ENCODE results near the gene CCND1.

Gene CCND1

DNA sequence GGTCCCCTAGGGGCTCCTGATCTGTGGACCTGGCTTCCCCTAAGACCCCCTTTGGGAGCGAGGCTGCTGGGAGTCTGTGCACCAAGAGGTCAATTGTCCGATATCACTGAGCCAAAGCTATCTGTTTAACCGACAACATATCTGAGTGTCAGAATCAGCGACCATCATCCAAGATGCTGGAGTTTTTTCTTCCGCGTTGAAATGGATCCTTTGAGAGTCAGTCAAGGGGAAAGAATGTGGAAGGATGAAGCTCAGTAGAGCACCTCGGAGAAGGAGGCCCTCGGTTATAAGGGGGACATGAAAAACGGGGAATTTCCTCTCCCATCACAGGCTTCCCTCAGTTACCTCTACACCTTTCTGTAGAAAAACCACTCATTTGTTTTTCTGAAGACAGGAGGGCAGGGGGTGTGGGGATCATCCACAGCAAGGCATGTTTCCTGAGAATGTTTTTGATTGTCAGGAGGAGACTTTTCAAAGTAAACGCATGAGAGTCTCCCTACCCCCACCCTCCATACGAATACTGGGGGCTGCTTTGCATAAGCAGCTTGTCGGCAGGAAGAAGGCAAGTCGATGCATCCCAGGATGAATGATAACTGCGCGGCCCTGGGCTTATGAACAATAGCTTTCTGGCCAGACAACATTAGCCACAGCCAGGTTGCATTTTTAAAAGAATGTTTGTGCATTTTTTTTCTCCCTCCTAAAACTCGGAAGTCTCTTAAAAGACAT lies 37.7 kb upstream of the CCND1 start:
- Histone ChIP-seq H3K79me2 (ENCODE audit: control insufficient read depth, insufficient read depth, low read length, unreplicated experiment) (no peaks in the 10 kb centered on the region), H3K4me3 (ENCODE audit: low read depth, low read length) (no peak overlapping the region), H2AFZ (ENCODE audit: low read length, unreplicated experiment) (no peak overlapping the region), H3K27me3 (ENCODE audit: insufficient read depth, low read length) (peaks cover 13% of the 10 kb centered on the region; the same call in 1 of the 2 replicates), H3K4me1 (ENCODE audit: control insufficient read depth, insufficient read depth, low read length, unreplicated experiment) (no peaks in the 10 kb centered on the region), H3K36me3 (ENCODE audit: insufficient read depth, low read length) (no peaks in the 10 kb centered on the region), H3K27ac (ENCODE audit: low read depth, low read length) (no peak overlapping the region)

DNA sequence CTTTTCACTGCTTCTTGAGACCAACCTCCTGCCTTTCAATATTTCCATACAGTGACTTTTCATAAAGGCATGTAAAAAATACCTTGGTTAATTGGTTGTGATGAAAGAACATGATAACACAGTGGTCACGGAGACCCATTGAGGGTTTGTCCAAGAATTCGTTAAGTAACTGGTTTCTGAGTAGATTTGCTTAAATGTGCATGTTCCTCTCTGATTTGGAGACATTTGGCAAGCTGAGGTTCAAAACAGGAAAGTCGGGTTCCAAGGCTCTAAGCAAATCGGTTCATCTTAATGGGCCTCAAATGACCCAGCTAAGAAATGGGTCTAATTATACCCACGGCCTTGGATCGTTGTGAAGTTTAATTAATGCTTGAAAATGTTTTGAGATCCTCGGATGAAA lies 36.9 kb upstream of the CCND1 start:
- no peaks in the 10 kb centered on the region for H3K36me3 ChIP-seq (ENCODE audit: insufficient read depth, low read length)
- peaks cover 13% of the 10 kb centered on the region; the same call in 1 of the 2 replicates for H3K27me3 ChIP-seq (ENCODE audit: insufficient read depth, low read length)
- H3K4me3 ChIP-seq (ENCODE audit: low read depth, low read length) = no peak overlapping the region
- H3K79me2 ChIP-seq (ENCODE audit: control insufficient read depth, insufficient read depth, low read length, unreplicated experiment) = no peaks in the 10 kb centered on the region
- H3K4me1 ChIP-seq (ENCODE audit: control insufficient read depth, insufficient read depth, low read length, unreplicated experiment) = no peaks in the 10 kb centered on the region
- H3K27ac ChIP-seq (ENCODE audit: low read depth, low read length) = no peak overlapping the region
- H2AFZ ChIP-seq (ENCODE audit: low read length, unreplicated experiment) = no peak overlapping the region

DNA sequence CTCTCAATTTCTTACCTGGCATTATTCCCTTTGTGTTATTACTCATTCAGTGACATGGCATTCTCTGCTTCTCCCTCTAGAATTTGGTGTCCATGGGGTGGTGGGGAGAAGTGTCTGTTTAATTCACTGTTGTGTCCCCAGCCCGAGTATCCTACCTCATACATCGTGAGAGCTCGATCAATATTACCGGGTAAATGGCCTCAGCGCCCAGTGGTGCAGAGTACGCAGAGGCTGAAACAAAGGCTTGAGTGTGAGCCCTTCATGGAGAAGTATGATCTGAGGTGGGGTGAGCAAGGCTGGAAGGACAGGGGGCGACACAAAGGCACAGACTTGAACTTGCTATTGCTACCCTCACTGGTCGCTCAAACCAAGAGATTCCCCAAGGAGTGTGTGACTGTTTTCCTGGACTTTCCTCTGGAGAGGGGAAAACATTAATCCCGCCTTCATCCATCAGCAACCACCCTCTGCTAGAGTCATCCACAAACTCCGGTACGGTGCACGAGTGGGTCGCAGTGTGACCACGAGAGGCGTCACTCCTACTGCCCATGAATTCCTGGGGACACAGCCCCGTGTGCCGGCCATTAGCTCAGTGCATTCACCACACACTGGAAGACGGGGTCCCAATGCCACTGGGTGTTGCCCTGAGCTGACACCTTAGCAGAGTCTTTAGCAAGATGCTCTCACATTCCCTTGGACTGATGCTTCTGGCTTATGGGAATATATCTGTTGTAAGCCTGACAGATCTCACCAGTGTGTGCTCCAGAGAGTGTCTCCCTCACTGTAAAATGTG lies 35.0 kb upstream of the CCND1 start:
- no peak overlapping the region for H2AFZ ChIP-seq (ENCODE audit: low read length, unreplicated experiment)
- H3K27me3 ChIP-seq (ENCODE audit: insufficient read depth, low read length) = peaks cover 13% of the 10 kb centered on the region; the same call in 1 of the 2 replicates
- H3K27ac ChIP-seq (ENCODE audit: low read depth, low read length) = no peak overlapping the region
- no peaks in the 10 kb centered on the region for H3K4me1 ChIP-seq (ENCODE audit: control insufficient read depth, insufficient read depth, low read length, unreplicated experiment)
- H3K4me3 ChIP-seq (ENCODE audit: low read depth, low read length) = no peak overlapping the region
- H3K79me2 ChIP-seq (ENCODE audit: control insufficient read depth, insufficient read depth, low read length, unreplicated experiment) = no peaks in the 10 kb centered on the region
- no peaks in the 10 kb centered on the region for H3K36me3 ChIP-seq (ENCODE audit: insufficient read depth, low read length)

DNA sequence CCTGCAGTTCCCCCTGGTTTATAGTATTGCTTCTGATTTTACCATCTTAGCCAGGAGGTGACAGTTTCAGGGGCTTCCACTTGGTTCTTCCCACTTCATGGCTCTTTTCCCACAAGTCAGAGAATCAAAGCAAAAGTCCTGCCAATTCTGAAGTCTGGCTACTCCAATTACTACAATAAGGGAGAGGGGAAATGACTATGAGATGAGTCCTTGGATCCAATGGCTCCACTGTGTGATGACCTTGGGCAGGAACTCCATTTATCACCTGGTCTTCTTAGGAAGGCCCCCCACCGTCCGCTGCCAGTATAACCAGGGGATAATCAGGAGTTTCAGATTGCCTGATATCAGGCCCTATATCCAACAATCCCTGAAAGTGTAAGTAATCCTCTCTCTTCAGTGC lies 31.6 kb upstream of the CCND1 start:
- Histone ChIP-seq H3K4me1 (ENCODE audit: control insufficient read depth, insufficient read depth, low read length, unreplicated experiment) (peaks cover 5% of the 10 kb centered on the region), H3K4me3 (ENCODE audit: low read depth, low read length) (no peak overlapping the region), H2AFZ (ENCODE audit: low read length, unreplicated experiment) (no peak overlapping the region), H3K27me3 (ENCODE audit: insufficient read depth, low read length) (0 out of 2 replicates have a peak, but pooled peaks cover under 1% of the 10 kb centered on the region), H3K36me3 (ENCODE audit: insufficient read depth, low read length) (no peaks in the 10 kb centered on the region), H3K27ac (ENCODE audit: low read depth, low read length) (no peak overlapping the region), H3K79me2 (ENCODE audit: control insufficient read depth, insufficient read depth, low read length, unreplicated experiment) (no peaks in the 10 kb centered on the region)

DNA sequence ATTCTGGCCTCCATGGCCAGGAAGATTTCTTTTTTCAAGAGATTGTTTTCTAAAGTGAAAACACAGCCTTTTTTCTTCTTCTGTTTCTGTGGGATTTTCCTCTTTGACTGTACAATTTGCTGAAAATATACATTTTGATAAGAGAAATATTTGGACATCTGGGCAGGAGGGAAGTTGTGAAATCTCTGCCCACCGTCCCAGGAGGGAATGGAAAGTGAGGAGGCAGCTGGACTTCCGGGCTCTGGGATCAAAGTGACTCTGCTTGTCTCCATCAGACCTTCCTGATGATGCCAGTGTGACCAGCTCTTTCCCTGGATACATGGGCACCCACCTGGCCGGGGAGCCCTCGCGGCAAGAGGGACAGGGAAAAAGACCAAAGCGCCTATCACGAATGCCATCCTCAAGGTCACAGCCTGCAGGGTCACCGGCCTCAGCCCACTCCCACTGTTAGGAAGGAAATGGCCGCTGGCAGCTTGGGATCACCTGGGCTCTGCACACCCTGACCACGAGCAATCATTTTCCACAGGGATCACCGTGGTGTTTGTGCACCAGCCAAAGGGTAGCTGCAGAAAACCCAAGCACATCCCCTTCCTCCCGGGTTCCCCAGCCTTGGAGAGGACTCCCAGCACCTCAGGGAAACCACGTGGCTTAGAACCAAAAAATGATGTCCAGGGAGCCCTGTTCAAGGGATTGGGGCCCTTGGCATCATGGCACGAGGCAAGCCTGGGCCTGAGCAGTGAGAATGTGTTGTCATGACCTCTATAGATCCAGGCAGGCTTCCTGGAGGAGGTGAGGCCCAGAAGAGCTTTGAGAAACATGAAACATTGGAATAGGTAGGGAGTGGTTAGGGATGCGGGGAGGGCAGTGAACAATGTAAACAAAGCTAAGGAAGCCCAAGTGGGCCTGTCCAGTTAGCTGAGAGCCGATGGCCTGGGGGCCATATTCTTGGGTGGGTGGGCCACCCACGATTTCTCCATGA lies 29.1 kb upstream of the CCND1 start:
- H2AFZ ChIP-seq (ENCODE audit: low read length, unreplicated experiment) = peak overlapping the region; percentile 0
- H3K4me1 ChIP-seq (ENCODE audit: control insufficient read depth, insufficient read depth, low read length, unreplicated experiment) = peaks cover 5% of the 10 kb centered on the region
- H3K4me3 ChIP-seq (ENCODE audit: low read depth, low read length) = no peak overlapping the region
- H3K36me3 ChIP-seq (ENCODE audit: insufficient read depth, low read length) = no peaks in the 10 kb centered on the region
- no peaks in the 10 kb centered on the region for H3K27me3 ChIP-seq (ENCODE audit: insufficient read depth, low read length)
- H3K27ac ChIP-seq (ENCODE audit: low read depth, low read length) = no peak overlapping the region
- H3K79me2 ChIP-seq (ENCODE audit: control insufficient read depth, insufficient read depth, low read length, unreplicated experiment) = no peaks in the 10 kb centered on the region

DNA sequence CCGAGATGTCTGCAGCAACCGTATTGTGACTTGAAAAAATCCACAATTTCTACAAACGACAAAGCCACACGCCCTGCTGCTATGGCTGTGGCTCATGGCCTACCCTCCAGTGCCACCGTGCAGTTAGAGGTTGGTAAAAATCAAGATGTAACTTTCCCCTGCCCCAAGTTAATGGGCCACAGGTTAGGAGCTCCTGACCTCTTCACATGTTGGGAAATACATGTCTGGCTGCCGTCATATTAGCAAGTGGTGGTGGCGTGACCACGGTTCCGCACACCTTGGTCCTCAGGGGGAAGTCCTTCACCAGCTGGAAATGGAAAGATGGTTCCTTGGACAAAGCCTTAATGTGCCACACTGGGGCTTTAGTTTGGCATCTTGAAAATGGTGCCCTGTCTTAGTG lies 27.4 kb upstream of the CCND1 start:
- no peaks in the 10 kb centered on the region for H3K79me2 ChIP-seq (ENCODE audit: control insufficient read depth, insufficient read depth, low read length, unreplicated experiment)
- H3K4me3 ChIP-seq (ENCODE audit: low read depth, low read length) = no peak overlapping the region
- H3K27ac ChIP-seq (ENCODE audit: low read depth, low read length) = no peak overlapping the region
- no peaks in the 10 kb centered on the region for H3K27me3 ChIP-seq (ENCODE audit: insufficient read depth, low read length)
- no peak overlapping the region for H2AFZ ChIP-seq (ENCODE audit: low read length, unreplicated experiment)
- no peaks in the 10 kb centered on the region for H3K36me3 ChIP-seq (ENCODE audit: insufficient read depth, low read length)
- peaks cover 5% of the 10 kb centered on the region for H3K4me1 ChIP-seq (ENCODE audit: control insufficient read depth, insufficient read depth, low read length, unreplicated experiment)

DNA sequence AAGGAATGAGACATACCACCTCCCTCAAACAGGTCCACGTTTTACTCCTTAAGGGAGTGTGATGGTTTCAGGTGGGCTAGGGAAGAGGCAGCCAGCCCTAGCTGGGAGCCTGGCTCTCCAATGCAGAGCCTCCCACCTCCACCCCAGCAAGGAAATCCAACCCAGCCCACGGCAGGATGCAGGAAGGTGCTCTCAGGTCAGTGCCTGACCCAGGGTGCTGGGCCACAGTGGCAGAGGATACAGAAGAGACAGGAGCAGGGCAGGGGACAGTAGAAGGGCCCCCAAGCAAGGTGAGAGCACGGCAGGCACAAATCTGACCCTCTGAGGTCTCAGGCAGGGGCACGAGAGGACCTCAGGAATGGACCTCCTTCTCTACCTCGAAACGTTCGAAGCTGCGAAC lies 26.9 kb upstream of the CCND1 start:
- peaks cover 5% of the 10 kb centered on the region for H3K4me1 ChIP-seq (ENCODE audit: control insufficient read depth, insufficient read depth, low read length, unreplicated experiment)
- H3K27me3 ChIP-seq (ENCODE audit: insufficient read depth, low read length) = no peaks in the 10 kb centered on the region
- H3K27ac ChIP-seq (ENCODE audit: low read depth, low read length) = no peak overlapping the region
- H3K36me3 ChIP-seq (ENCODE audit: insufficient read depth, low read length) = no peaks in the 10 kb centered on the region
- no peak overlapping the region for H2AFZ ChIP-seq (ENCODE audit: low read length, unreplicated experiment)
- no peaks in the 10 kb centered on the region for H3K79me2 ChIP-seq (ENCODE audit: control insufficient read depth, insufficient read depth, low read length, unreplicated experiment)
- H3K4me3 ChIP-seq (ENCODE audit: low read depth, low read length) = no peak overlapping the region

DNA sequence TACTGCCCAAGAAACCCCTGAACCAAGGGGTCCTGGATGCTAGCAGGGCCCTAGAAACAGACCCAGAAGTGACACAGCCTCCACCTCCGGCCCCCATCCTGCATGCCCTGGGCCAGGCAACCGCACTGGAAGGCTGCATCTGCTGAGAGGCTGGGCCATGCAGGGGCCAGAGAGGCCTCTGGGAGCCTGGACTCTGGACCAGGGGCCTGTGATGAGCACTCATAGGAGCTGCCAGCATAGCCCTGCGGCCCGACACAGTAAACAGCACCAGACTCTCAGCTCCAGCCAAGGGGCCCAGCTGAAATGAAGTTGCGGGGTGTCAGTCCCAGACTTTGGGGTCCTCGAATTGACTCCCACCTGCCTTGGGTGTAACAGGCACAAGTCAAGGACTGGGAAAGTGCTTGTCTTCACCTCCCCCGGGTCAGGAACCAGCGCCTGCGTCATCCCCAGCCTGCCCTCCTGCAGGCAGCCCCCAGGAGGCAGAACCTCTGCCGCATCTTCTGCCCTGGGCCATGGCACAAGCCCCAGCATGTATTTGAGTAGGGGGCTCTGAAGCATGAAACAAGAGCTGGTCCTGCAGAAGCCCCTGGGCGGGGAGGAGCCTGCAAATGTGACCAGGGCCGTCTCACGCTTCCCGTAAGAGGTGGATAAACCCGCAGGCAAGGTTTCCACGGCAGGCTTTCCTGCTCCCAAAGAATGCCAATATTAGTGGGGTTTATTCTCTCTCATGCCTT lies 25.2 kb upstream of the CCND1 start:
- H3K4me1 ChIP-seq (ENCODE audit: control insufficient read depth, insufficient read depth, low read length, unreplicated experiment) = peaks cover 5% of the 10 kb centered on the region
- no peak overlapping the region for H3K27ac ChIP-seq (ENCODE audit: low read depth, low read length)
- no peaks in the 10 kb centered on the region for H3K27me3 ChIP-seq (ENCODE audit: insufficient read depth, low read length)
- no peaks in the 10 kb centered on the region for H3K79me2 ChIP-seq (ENCODE audit: control insufficient read depth, insufficient read depth, low read length, unreplicated experiment)
- H3K36me3 ChIP-seq (ENCODE audit: insufficient read depth, low read length) = no peaks in the 10 kb centered on the region
- H2AFZ ChIP-seq (ENCODE audit: low read length, unreplicated experiment) = no peak overlapping the region
- no peak overlapping the region for H3K4me3 ChIP-seq (ENCODE audit: low read depth, low read length)

DNA sequence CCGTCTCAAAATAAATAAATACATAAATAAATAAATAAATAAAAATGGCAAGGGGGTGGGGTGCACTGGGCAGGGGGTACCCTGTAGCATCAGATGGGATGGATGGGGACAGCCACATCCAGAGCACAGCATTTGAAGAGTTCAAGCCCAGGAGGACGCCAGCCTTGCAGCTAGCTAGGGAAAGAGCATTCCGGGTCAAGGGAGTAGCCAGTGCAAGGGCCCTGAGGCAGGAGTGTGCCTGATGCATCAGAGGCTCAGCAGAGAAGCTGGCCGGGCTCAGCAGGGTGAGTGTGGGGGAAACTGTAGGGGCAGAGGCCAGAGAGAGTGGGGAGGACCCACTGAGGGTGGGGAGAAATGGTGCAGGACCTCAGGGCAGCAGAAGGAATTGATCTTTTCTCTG lies 23.7 kb upstream of the CCND1 start:
- no peaks in the 10 kb centered on the region for H3K79me2 ChIP-seq (ENCODE audit: control insufficient read depth, insufficient read depth, low read length, unreplicated experiment)
- no peaks in the 10 kb centered on the region for H3K4me1 ChIP-seq (ENCODE audit: control insufficient read depth, insufficient read depth, low read length, unreplicated experiment)

DNA sequence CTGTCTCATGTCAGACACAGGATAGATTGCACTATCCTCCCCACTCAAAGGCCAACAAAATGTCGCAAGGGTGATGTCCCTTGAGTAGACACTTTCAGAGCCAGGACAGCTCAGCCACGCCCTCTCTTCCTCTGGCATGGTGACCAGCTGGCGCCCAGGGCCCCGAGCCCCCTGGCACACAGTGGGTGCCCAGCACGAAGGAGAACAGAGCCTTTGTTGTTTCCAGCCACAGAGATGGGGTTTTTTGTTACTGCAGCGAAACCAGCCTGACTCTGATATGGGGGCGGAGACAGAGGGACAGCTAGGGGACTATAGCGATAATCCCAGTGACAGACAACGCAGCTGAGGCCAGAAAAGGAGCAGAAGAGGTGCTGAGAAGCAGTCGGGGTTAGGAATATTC lies 23.3 kb upstream of the CCND1 start:
- H3K27ac ChIP-seq (ENCODE audit: low read depth, low read length) = no peak overlapping the region
- no peak overlapping the region for H3K4me3 ChIP-seq (ENCODE audit: low read depth, low read length)
- no peaks in the 10 kb centered on the region for H3K79me2 ChIP-seq (ENCODE audit: control insufficient read depth, insufficient read depth, low read length, unreplicated experiment)
- no peaks in the 10 kb centered on the region for H3K36me3 ChIP-seq (ENCODE audit: insufficient read depth, low read length)
- no peak overlapping the region for H2AFZ ChIP-seq (ENCODE audit: low read length, unreplicated experiment)
- H3K4me1 ChIP-seq (ENCODE audit: control insufficient read depth, insufficient read depth, low read length, unreplicated experiment) = no peaks in the 10 kb centered on the region
- H3K27me3 ChIP-seq (ENCODE audit: insufficient read depth, low read length) = no peaks in the 10 kb centered on the region

More for the DNA sequence above, 23.7 kb upstream of the CCND1 start:
- no peaks in the 10 kb centered on the region for H3K36me3 ChIP-seq (ENCODE audit: insufficient read depth, low read length)
- no peaks in the 10 kb centered on the region for H3K27me3 ChIP-seq (ENCODE audit: insufficient read depth, low read length)
- H2AFZ ChIP-seq (ENCODE audit: low read length, unreplicated experiment) = no peak overlapping the region
- H3K27ac ChIP-seq (ENCODE audit: low read depth, low read length) = no peak overlapping the region
- H3K4me3 ChIP-seq (ENCODE audit: low read depth, low read length) = no peak overlapping the region
